ENCODE measurements around the gene TSC22D1. TPM values are rescaled to one million over a fixed set of nuclear protein-coding genes. Genes with fewer than 3 reads are reported as not detected.

TSC22D1 gene
- total and polyA plus RNA-seq, 4 donors: 247 to 349 (median 291) TPM

DNA sequence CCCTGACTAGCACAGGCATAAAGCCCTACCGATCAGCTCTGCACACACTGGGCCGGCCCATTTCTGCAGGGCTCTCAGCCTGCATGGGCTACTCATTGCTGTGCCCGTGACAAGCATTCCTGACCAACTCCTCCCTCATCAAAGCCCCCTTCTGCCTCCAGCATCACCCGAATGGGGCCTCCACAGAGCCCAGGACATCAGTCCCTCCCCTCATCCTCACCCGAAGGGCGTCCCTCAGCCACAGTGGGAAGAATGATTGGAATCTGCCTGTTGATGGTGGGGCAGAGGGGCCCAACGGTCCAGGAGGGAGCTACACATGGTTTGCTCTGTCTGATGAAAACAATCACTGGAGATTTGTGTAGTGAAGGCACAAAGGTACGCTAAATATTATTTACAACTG lies 158.7 kb downstream of the TSC22D1 start:
- 71% methylated on average over 5 of the region's 8 CpGs for WGBS (ENCODE audit: insufficient coverage)
- no peaks in the 10 kb centered on the region for H3K9me3 ChIP-seq (ENCODE audit: control insufficient read depth, insufficient read depth, low read length)
- no peak overlapping the region for H3K4me3 ChIP-seq (ENCODE audit: low read depth, low read length)
- no peak for DNase-seq (ENCODE audit: low read depth in 4 of 6, low spot score in 6 of 6)
- H3K27ac ChIP-seq (ENCODE audit: low read depth, low read length): no peak overlapping the region
- no peaks in the 10 kb centered on the region for H3K4me1 ChIP-seq (ENCODE audit: control insufficient read depth, insufficient read depth, low read length)
- no peaks in the 10 kb centered on the region for H3K36me3 ChIP-seq (ENCODE audit: control insufficient read depth, insufficient read depth, low read length)
- no peaks in the 10 kb centered on the region for H3K27me3 ChIP-seq (ENCODE audit: control insufficient read depth, insufficient read depth, low read length)

DNA sequence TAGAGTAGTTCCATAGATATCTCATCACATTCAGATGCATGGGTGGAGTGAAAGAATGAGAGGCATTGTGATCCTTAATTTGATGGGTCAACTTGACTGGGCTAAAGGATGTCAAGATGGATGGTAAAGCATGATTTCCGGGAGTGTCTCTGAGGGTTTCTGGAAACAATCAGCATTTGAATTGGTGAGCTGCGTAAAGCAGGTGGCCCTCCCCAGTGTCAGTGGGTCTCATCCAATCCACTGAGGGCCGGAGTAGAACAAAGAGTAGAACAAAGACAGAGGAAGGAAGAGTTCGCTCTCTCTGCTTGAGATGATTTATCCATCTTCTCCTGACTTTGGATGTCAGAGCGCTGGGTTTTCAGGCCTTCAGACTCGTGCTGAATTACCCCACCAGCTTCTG lies 159.4 kb downstream of the TSC22D1 start:
- no peaks in the 10 kb centered on the region for H3K27me3 ChIP-seq (ENCODE audit: control insufficient read depth, insufficient read depth, low read length)
- no peaks in the 10 kb centered on the region for H3K4me1 ChIP-seq (ENCODE audit: control insufficient read depth, insufficient read depth, low read length)
- H3K9me3 ChIP-seq (ENCODE audit: control insufficient read depth, insufficient read depth, low read length): no peaks in the 10 kb centered on the region
- DNase-seq (ENCODE audit: low read depth in 4 of 6, low spot score in 6 of 6): no peak
- 75% methylated on average over 3 of the region's 6 CpGs for WGBS (ENCODE audit: insufficient coverage)
- H3K36me3 ChIP-seq (ENCODE audit: control insufficient read depth, insufficient read depth, low read length): no peaks in the 10 kb centered on the region
- no peak overlapping the region for H3K27ac ChIP-seq (ENCODE audit: low read depth, low read length)
- no peak overlapping the region for H3K4me3 ChIP-seq (ENCODE audit: low read depth, low read length)

DNA sequence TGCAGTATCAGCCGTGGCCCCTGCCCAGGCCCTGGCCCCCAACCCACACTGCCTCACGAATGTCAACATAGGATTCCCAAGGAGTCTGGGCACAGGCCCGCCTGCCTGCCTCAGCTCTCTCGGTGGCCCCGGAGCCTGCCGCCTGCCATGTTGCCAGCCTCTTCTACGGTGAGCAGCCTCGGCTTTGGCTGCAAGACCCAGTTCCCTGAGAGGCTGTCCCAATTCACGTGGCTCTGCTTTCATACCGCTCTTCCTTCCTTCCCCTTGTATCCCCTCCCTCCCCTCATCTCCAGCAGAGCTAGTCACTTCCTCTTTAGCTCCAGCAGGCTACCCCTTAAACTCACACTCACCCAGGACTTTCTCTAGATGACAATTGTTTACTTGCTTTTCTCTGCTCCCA lies 159.8 kb downstream of the TSC22D1 start:
- H3K4me1 ChIP-seq (ENCODE audit: control insufficient read depth, insufficient read depth, low read length): no peaks in the 10 kb centered on the region
- no peaks in the 10 kb centered on the region for H3K9me3 ChIP-seq (ENCODE audit: control insufficient read depth, insufficient read depth, low read length)
- no peak overlapping the region for H3K4me3 ChIP-seq (ENCODE audit: low read depth, low read length)
- no peak overlapping the region for H3K27ac ChIP-seq (ENCODE audit: low read depth, low read length)
- no peak for DNase-seq (ENCODE audit: low read depth in 4 of 6, low spot score in 6 of 6)
- no peaks in the 10 kb centered on the region for H3K36me3 ChIP-seq (ENCODE audit: control insufficient read depth, insufficient read depth, low read length)
- 74% methylated on average over 10 of the region's 10 CpGs for WGBS (ENCODE audit: insufficient coverage)
- no peaks in the 10 kb centered on the region for H3K27me3 ChIP-seq (ENCODE audit: control insufficient read depth, insufficient read depth, low read length)

DNA sequence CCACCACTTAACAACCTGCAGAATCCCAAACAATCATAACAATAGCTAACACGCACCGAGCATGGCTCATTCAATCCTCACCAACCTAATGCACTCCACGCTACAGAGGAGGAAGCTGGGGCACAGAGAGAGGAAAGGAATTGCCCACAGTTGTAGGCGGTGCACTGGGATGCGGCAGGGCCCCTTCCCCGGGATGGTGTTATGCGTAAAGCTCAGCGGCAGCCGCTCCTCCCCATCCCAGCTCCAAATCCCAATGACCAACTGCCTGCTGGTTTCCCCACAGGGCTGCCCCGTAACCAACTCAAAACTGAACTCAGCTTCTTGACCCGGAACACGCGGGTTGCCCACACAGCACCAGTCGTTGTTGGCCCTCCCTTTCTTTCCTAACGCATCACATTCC lies 160.3 kb downstream of the TSC22D1 start:
- no peaks in the 10 kb centered on the region for H3K4me1 ChIP-seq (ENCODE audit: control insufficient read depth, insufficient read depth, low read length)
- H3K27ac ChIP-seq (ENCODE audit: low read depth, low read length): no peak overlapping the region
- H3K9me3 ChIP-seq (ENCODE audit: control insufficient read depth, insufficient read depth, low read length): no peaks in the 10 kb centered on the region
- no peak overlapping the region for H3K4me3 ChIP-seq (ENCODE audit: low read depth, low read length)
- no peaks in the 10 kb centered on the region for H3K36me3 ChIP-seq (ENCODE audit: control insufficient read depth, insufficient read depth, low read length)
- no peaks in the 10 kb centered on the region for H3K27me3 ChIP-seq (ENCODE audit: control insufficient read depth, insufficient read depth, low read length)
- DNase-seq (ENCODE audit: low read depth in 4 of 6, low spot score in 6 of 6): no peak
- WGBS (ENCODE audit: insufficient coverage): 57% methylated on average over 12 of the region's 15 CpGs

DNA sequence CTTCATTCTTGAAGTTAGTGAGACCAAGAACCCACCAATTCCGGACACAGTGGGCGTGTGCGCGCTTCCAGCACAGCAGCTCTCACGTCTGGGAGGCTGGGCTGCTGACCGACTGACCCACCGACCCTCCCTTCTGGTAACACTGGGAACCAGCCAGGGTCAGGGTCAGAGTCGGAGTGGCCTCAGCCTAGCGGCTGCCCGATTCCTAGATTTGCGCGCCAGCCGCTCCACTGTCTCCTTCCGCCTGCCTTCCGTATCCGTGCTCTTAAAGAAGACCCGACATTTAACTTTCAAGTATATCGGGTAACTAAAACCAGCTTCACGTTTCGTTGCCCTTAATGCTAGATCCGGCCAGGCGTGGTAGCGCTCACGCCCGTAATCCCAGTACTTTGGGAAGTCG lies 161.4 kb downstream of the TSC22D1 start:
- WGBS (ENCODE audit: insufficient coverage): 96% methylated on average over 26 of the region's 26 CpGs
- Histone ChIP-seq H3K36me3 (ENCODE audit: control insufficient read depth, insufficient read depth, low read length) (no peaks in the 10 kb centered on the region), H3K27ac (ENCODE audit: low read depth, low read length) (no peak overlapping the region), H3K27me3 (ENCODE audit: control insufficient read depth, insufficient read depth, low read length) (no peaks in the 10 kb centered on the region), H3K4me1 (ENCODE audit: control insufficient read depth, insufficient read depth, low read length) (no peaks in the 10 kb centered on the region), H3K9me3 (ENCODE audit: control insufficient read depth, insufficient read depth, low read length) (no peaks in the 10 kb centered on the region), H3K4me3 (ENCODE audit: low read depth, low read length) (no peak overlapping the region)
- DNase-seq (ENCODE audit: low read depth in 4 of 6, low spot score in 6 of 6): no peak

- no peak for DNase-seq (ENCODE audit: low read depth in 4 of 6, low spot score in 6 of 6)
- Histone ChIP-seq H3K9me3 (ENCODE audit: control insufficient read depth, insufficient read depth, low read length) (no peaks in the 10 kb centered on the region), H3K27ac (ENCODE audit: low read depth, low read length) (no peak overlapping the region), H3K36me3 (ENCODE audit: control insufficient read depth, insufficient read depth, low read length) (no peaks in the 10 kb centered on the region), H3K27me3 (ENCODE audit: control insufficient read depth, insufficient read depth, low read length) (no peaks in the 10 kb centered on the region), H3K4me1 (ENCODE audit: control insufficient read depth, insufficient read depth, low read length) (no peaks in the 10 kb centered on the region), H3K4me3 (ENCODE audit: low read depth, low read length) (no peak overlapping the region)
- 97% methylated on average over 11 of the region's 13 CpGs for WGBS (ENCODE audit: insufficient coverage)
Observed at GRCh38 chr13:44413095-44413494, 163.0 kb downstream of the TSC22D1 start.

DNA sequence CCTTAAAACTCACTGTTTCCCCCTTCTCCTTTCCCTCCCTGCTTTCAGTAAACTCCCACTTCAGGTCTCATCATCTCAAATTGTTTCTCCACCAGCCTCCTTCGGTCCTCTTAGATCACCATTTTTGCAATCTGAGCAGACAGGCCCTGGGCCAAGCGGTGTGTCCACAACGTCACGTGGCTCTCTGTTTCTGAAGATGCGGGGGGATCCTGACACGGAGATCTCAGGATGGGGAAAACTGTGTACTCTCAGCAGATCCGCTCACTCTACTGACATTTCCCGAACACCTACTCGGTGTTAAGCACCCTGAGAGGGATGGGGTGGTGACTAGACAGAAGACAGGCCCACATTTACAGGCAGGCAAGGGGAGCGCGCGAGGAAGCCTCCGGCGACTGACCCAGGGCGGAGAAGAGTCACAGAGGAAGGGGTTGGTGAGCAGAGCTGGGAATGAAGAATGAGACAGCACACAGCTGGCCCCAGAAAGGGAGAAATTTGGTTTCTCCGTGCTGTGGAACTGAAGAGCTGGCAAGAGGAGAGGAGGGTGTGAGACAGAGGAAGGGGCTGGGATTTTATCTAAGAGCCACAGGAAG lies 163.7 kb downstream of the TSC22D1 start:
- Histone ChIP-seq H3K36me3 (ENCODE audit: control insufficient read depth, insufficient read depth, low read length) (no peaks in the 10 kb centered on the region), H3K27ac (ENCODE audit: low read depth, low read length) (no peak overlapping the region), H3K9me3 (ENCODE audit: control insufficient read depth, insufficient read depth, low read length) (no peaks in the 10 kb centered on the region), H3K4me1 (ENCODE audit: control insufficient read depth, insufficient read depth, low read length) (no peaks in the 10 kb centered on the region), H3K27me3 (ENCODE audit: control insufficient read depth, insufficient read depth, low read length) (no peaks in the 10 kb centered on the region), H3K4me3 (ENCODE audit: low read depth, low read length) (no peak overlapping the region)
- no peak for DNase-seq (ENCODE audit: low read depth in 4 of 6, low spot score in 6 of 6)
- 83% methylated on average over 15 of the region's 16 CpGs for WGBS (ENCODE audit: insufficient coverage)

DNA sequence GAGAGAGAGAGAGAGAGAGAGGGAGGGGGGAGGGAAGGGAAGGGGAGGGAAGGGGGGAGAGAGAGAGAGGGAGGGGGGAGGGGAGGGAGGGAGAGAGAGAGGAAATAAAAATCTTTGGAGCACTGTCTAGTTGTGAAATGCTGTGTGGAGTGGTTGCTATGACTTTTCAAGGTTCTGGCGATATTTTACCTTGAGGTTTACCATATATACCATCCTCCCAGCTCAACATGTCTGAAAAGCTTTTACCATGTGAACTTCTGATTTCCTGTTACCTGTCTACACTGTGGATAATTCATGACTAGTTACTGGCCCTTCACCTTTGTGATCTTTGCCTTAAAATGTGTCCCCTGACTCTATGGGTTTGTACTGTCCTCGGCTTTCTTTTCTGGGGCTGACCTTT lies 164.3 kb downstream of the TSC22D1 start:
- no peaks in the 10 kb centered on the region for H3K27me3 ChIP-seq (ENCODE audit: control insufficient read depth, insufficient read depth, low read length)
- DNase-seq (ENCODE audit: low read depth in 4 of 6, low spot score in 6 of 6): no peak
- H3K4me3 ChIP-seq (ENCODE audit: low read depth, low read length): no peak overlapping the region
- H3K4me1 ChIP-seq (ENCODE audit: control insufficient read depth, insufficient read depth, low read length): no peaks in the 10 kb centered on the region
- no peaks in the 10 kb centered on the region for H3K36me3 ChIP-seq (ENCODE audit: control insufficient read depth, insufficient read depth, low read length)
- H3K27ac ChIP-seq (ENCODE audit: low read depth, low read length): no peak overlapping the region
- WGBS (ENCODE audit: insufficient coverage): 86% methylated on average over 1 of the region's 2 CpGs
- no peaks in the 10 kb centered on the region for H3K9me3 ChIP-seq (ENCODE audit: control insufficient read depth, insufficient read depth, low read length)

DNA sequence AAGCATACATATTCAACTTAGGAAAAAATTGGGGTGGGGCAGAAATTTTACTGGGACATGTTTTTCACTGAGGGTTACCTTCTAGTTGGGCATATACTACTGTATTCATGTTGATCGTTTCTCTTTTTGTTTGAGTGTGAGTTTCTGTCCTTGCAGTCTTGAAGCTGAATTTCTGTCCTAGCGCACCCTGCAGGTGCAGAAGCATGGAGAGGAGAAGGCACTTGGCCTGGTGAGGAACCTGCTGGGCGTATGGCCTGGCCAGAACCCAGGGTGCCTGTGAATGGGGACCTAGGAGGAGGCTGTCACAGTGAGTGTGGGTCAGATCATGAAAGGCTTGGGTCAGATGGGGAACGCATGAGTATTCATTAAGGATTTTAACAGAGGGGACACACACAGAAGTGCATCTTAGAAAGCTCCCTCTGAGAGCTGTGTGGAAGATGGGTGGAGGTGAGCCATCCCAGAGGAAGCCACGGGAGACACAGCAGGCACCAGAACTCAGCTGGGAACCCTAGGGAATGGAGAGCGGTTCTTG lies 165.7 kb downstream of the TSC22D1 start:
- no peaks in the 10 kb centered on the region for H3K9me3 ChIP-seq (ENCODE audit: control insufficient read depth, insufficient read depth, low read length)
- peaks cover 4% of the 10 kb centered on the region for H3K4me1 ChIP-seq (ENCODE audit: control insufficient read depth, insufficient read depth, low read length)
- DNase-seq (ENCODE audit: low read depth in 4 of 6, low spot score in 6 of 6): no peak
- H3K4me3 ChIP-seq (ENCODE audit: low read depth, low read length): no peak overlapping the region
- WGBS (ENCODE audit: insufficient coverage): 87% methylated on average over 6 of the region's 6 CpGs
- H3K27me3 ChIP-seq (ENCODE audit: control insufficient read depth, insufficient read depth, low read length): no peaks in the 10 kb centered on the region
- no peak overlapping the region for H3K27ac ChIP-seq (ENCODE audit: low read depth, low read length)
- H3K36me3 ChIP-seq (ENCODE audit: control insufficient read depth, insufficient read depth, low read length): no peaks in the 10 kb centered on the region

- no peak overlapping the region for H3K27ac ChIP-seq (ENCODE audit: low read depth, low read length)
- no peaks in the 10 kb centered on the region for H3K9me3 ChIP-seq (ENCODE audit: control insufficient read depth, insufficient read depth, low read length)
- 67% methylated on average over 4 of the region's 4 CpGs for WGBS (ENCODE audit: insufficient coverage)
- no peaks in the 10 kb centered on the region for H3K36me3 ChIP-seq (ENCODE audit: control insufficient read depth, insufficient read depth, low read length)
- H3K4me3 ChIP-seq (ENCODE audit: low read depth, low read length): no peak overlapping the region
- no peaks in the 10 kb centered on the region for H3K27me3 ChIP-seq (ENCODE audit: control insufficient read depth, insufficient read depth, low read length)
- DNase-seq (ENCODE audit: low read depth in 4 of 6, low spot score in 6 of 6): no peak
- H3K4me1 ChIP-seq (ENCODE audit: control insufficient read depth, insufficient read depth, low read length): peaks cover 11% of the 10 kb centered on the region
Observed at GRCh38 chr13:44409595-44409994, 166.5 kb downstream of the TSC22D1 start.

Data from spinal cord (tissue), 10 donors.